AG04450 (cell line): ENCODE measurements around the gene NPLOC4. TPM values are rescaled to one million over a fixed set of nuclear protein-coding genes. Genes with fewer than 3 reads are reported as not detected.

ENCODE experiments used
- CTCF ChIA-PET: fragments of 300-600, 350-600 bp; formaldehyde crosslinking; extraction: SDS; loops from one replicate; lab custom pipeline; 2022; ENCODE audit warnings: antibody characterized with exemption, inconsistent platforms; lab: Charles Lee
- POLR2A ChIA-PET: fragments of 350-600 bp; formaldehyde crosslinking; extraction: SDS; loops from one replicate; lab custom pipeline; 2021; ENCODE audit warnings: antibody characterized with exemption, inconsistent platforms; lab: Yijun Ruan, JAX
- DNase-seq: peaks from one replicate; pipeline ENCODE4 v3.0.0-alpha.2; 2011; ENCODE audit warnings: low read depth, low spot score
- H3K27ac ChIP-seq: one replicate; pipeline ENCODE4 v1.5.1; 2012; ENCODE audit warnings: low read depth, low read length, control low read depth
- H3K27me3 ChIP-seq: one replicate; pipeline ENCODE4 v1.6.0; 2012; ENCODE audit warnings: low read length; ENCODE audit not compliant: control insufficient read depth, insufficient read depth
- H3K4me3 ChIP-seq: 2 replicates; pipeline ENCODE4 v1.5.1; 2011; ENCODE audit warnings: mild to moderate bottlenecking, low read depth, low read length, control low read depth
- H3K9me3 ChIP-seq: 2 replicates; pipeline ENCODE4 v1.5.1; 2012; ENCODE audit warnings: low read length; ENCODE audit not compliant: control insufficient read depth, insufficient read depth
- polyA plus RNA-seq: library from polyadenylated mRNA; depleted of rRNA; stranded (reverse); fragments of >200 nt; gene quantifications from 2 replicates; pipeline ENCODE4 v1.2.3, GENCODE V29; 2011; rRNA removed
- small RNA-seq: library from RNA; depleted of rRNA; stranded (forward); fragments of <200 nt; gene quantifications from one replicate; pipeline ENCODE3, GENCODE V24; 2012; ENCODE audit warnings: low read depth; ENCODE audit not compliant: insufficient read length
- TF ChIP-seq, protein P1 (sequence below): IDR thresholded peaks from 2 replicates; pipeline ENCODE4 v1.5.1; 2011; ENCODE audit warnings: low read depth, low read length, control low read depth, inconsistent platforms

NPLOC4 gene
- polyA plus RNA-seq, 1 experiment: 66.5 TPM

DNA sequence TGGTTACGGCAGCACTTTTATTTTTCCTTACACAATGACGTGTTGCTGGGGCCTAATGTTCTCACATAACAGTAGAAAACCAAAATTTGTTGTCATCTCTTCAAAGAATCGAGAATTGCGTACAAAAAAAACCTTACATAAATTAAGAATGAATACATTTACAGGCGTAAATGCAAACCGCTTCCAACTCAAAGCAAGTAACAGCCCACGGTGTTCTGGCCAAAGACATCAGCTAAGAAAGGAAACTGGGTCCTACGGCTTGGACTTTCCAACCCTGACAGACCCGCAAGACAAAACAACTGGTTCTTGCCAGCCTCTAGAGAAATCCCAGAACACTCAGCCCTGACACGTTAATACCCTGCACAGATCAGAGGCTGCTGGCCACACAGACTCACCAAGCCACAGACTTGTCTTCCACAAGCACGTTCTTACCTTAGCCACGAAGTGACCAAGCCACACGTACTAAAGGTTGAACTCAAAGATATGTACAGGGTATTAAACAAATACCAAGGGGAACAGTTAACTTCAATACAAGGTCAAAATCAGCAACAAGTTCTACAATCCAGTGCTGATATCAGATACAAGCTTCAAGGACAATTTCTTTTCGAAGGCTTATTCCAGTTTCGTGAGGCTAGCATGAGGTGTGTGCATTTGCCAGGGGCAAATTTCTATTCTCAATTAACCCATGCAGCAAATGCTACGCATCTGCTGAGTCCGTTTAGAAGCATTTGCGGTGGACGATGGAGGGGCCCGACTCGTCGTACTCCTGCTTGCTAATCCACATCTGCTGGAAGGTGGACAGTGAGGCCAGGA, 126.7 kb downstream of the NPLOC4 start:
- H3K4me3 ChIP-seq: peak overlapping the region; percentile 96
- POLR2A ChIA-PET: interaction anchor here (0.6 to 3.4 kb wide), 7 partner anchors 25 to 257 kb away, joined by 3 to 25 read pairs (median 4); partner anchors contain the start of gene BAHCC1
- no peaks in the 10 kb centered on the region for H3K9me3 ChIP-seq
- no peak for DNase-seq
- TF ChIP-seq, protein P1, sequence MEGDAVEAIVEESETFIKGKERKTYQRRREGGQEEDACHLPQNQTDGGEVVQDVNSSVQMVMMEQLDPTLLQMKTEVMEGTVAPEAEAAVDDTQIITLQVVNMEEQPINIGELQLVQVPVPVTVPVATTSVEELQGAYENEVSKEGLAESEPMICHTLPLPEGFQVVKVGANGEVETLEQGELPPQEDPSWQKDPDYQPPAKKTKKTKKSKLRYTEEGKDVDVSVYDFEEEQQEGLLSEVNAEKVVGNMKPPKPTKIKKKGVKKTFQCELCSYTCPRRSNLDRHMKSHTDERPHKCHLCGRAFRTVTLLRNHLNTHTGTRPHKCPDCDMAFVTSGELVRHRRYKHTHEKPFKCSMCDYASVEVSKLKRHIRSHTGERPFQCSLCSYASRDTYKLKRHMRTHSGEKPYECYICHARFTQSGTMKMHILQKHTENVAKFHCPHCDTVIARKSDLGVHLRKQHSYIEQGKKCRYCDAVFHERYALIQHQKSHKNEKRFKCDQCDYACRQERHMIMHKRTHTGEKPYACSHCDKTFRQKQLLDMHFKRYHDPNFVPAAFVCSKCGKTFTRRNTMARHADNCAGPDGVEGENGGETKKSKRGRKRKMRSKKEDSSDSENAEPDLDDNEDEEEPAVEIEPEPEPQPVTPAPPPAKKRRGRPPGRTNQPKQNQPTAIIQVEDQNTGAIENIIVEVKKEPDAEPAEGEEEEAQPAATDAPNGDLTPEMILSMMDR: no peak
- H3K27ac ChIP-seq: peak overlapping the region; percentile 55
- no peaks in the 10 kb centered on the region for H3K27me3 ChIP-seq
- CTCF ChIA-PET: no interaction called here

DNA sequence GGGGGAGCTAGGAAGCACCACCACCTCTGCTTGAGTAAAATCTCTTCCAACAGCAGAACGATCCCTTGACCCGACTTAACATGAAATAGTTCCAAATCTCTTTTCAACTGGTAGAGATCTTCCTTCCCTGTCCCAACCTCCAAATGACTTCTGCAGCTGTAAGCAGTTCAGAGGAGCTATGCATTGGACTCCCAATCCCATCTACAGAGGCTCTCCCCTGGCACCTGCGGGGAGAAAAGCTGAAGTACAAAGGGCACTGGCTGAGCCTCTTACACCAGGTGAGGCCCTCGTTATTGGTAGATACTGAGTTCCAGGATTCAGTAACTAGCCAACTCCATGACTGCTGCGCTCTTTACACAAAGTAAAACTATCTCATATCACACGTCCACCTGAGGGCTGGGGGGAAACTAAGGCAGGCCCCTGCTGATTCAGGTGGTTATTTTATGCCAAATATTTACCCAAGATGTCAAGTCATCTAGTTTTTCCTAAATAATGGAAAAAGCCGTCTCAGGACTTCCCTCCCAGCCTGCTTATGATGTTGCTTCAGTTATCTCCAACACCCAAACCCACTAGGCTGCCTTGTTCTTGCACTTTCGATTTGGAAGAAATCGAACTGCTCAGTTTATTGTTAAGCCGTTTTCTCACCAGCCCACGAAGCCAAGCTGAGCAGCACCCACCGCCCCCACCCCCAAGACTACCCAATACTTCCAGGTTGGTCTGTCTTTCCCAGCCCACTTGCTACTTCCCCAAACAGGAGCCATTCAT, 127.5 kb downstream of the NPLOC4 start:
- no peak for DNase-seq
- H3K27ac ChIP-seq: peak overlapping the region; percentile 55

DNA sequence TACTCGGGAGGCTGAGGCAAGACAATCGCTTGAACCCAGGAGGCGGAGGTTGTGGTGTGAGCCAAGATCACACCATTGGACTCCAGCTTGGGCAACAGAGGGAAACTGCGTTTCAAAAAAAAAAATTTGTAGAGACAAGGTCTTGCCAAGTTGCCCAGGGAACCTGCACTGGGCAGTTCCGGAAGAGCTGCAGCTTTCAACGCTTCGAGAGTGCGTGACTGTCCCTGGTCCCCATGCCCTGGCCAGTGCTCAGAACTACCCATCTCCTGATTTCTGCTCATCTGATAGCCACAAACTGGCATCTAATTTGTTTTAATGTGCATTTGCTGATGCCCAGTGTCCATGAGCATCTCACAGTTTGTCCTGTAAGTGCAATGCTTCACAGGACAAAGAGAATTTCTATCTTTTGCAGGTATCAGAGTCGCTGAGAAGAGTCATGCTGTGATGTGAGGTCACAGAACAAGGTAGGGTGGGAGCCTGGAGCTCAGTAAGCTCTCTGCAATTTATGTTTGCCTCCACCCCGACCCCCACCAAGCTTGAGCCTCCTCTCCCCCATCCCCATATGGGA, 128.2 kb downstream of the NPLOC4 start:
- Histone ChIP-seq H3K9me3 (no peaks in the 10 kb centered on the region), H3K4me3 (peak overlapping the region; percentile 96), H3K27me3 (no peaks in the 10 kb centered on the region), H3K27ac (peak overlapping the region; percentile 52)
- DNase-seq: no peak
- ChIA-PET POLR2A (interaction anchor here (0.5 to 3.8 kb wide), 11 partner anchors 8 to 362 kb away, joined by 3 to 27 read pairs (median 4); partner anchors contain the start of gene BAHCC1), CTCF (interaction anchor here (0.7 to 1.2 kb wide), 2 partner anchors 24 to 216 kb away, joined by 3 to 5 read pairs; no protein-coding TSS in a partner anchor)
- TF ChIP-seq, protein P1: no peak

More for the DNA sequence above, 127.5 kb downstream of the NPLOC4 start:
- Histone ChIP-seq H3K4me3 (peak overlapping the region; percentile 96), H3K27me3 (no peaks in the 10 kb centered on the region), H3K9me3 (no peaks in the 10 kb centered on the region)
- TF ChIP-seq, protein P1: no peak
- ChIA-PET POLR2A (interaction anchor here (0.5 to 3.8 kb wide), 7 partner anchors 15 to 257 kb away, joined by 3 to 27 read pairs (median 4); partner anchors contain the start of gene BAHCC1), CTCF (interaction anchor here (1.2 kb wide), 1 partner anchor 25 kb away, joined by 3 read pairs; no protein-coding TSS in a partner anchor)

Small RNA genes lying within 50 kb of the gene (small RNA-seq; reads per million reads assigned to genes)
- not detected for gene RF00019

Other genes starting within 250 kb of the NPLOC4 start
- gene BAHCC1, start 241.7 kb downstream of the NPLOC4 start, polyA plus RNA-seq: 1.3 and 2.5 TPM in 2 replicates
- 2,721 and 3,607 TPM in 2 replicates for gene ACTG1, start 124.3 kb downstream of the NPLOC4 start, polyA plus RNA-seq
- 0.26 and 0.41 TPM in 2 replicates for gene FSCN2, start 108.7 kb downstream of the NPLOC4 start, polyA plus RNA-seq
- gene FAAP100, start 84.8 kb downstream of the NPLOC4 start, polyA plus RNA-seq: 5.3 and 8.3 TPM in 2 replicates
- 0.92 and 0.98 TPM in 2 replicates for gene TSPAN10, start 84 bp upstream of the NPLOC4 start, polyA plus RNA-seq
- 0.51 and 1.0 TPM in 2 replicates for gene PDE6G, start 19.4 kb upstream of the NPLOC4 start, polyA plus RNA-seq
- 13.4 and 17.0 TPM in 2 replicates for gene OXLD1, start 29.5 kb upstream of the NPLOC4 start, polyA plus RNA-seq
- 10.7 and 10.9 TPM in 2 replicates for gene CCDC137, start 29.6 kb upstream of the NPLOC4 start, polyA plus RNA-seq
- gene ARL16, start 46.7 kb upstream of the NPLOC4 start, polyA plus RNA-seq: 44.7 and 48.0 TPM in 2 replicates
- 71.5 and 83.0 TPM in 2 replicates for gene HGS, start 46.9 kb upstream of the NPLOC4 start, polyA plus RNA-seq
- 52.1 and 69.2 TPM in 2 replicates for gene MRPL12, start 66.3 kb upstream of the NPLOC4 start, polyA plus RNA-seq
- 3.3 and 4.1 TPM in 2 replicates for gene SLC25A10, start 75.2 kb upstream of the NPLOC4 start, polyA plus RNA-seq
- gene GCGR, start 167.0 kb upstream of the NPLOC4 start, polyA plus RNA-seq: not detected in 2 replicates
- gene MCRIP1, start 196.2 kb upstream of the NPLOC4 start, polyA plus RNA-seq: 63.2 and 88.2 TPM in 2 replicates
- not detected in 2 replicates for gene PPP1R27, start 197.9 kb upstream of the NPLOC4 start, polyA plus RNA-seq
- gene P4HB, start 223.4 kb upstream of the NPLOC4 start, polyA plus RNA-seq: 158 and 342 TPM in 2 replicates
- 62.2 and 78.6 TPM in 2 replicates for gene ARHGDIA, start 234.2 kb upstream of the NPLOC4 start, polyA plus RNA-seq